ENCODE data around the gene KCNK1.

GRCh38 chr1:233615571-233615970, 1.7 kb downstream of the KCNK1 start:
- TF ChIP-seq POLR2A (IDR thresholded peaks at IDR 0.05; ENCODE audit: low read length) (no peak), GATA1 (IDR thresholded peaks at IDR 0.05; ENCODE audit: low read depth, low read length) (no peak)
